Activated T-helper 17 cell treated with anti-CD3 and anti-CD28 coated beads, Interleukin-2, amount 50 U/mL, for 72 hours (primary cell): Measurements from ENCODE around the gene DHDH. TPM values are rescaled to one million over a fixed set of nuclear protein-coding genes. Genes with fewer than 3 reads are reported as not detected.

Experiments used
- ATAC-seq: fragments of 150-1000 bp; cut with Tn5 transposase; replicated peaks from 2 replicates; pipeline ENCODE4 v1.10.0; 2021; ENCODE audit warnings: mild to moderate bottlenecking, moderate library complexity
- H3K27ac Mint-ChIP-seq: one replicate; pipeline ENCODE4 v1.8.0; 2022; ENCODE audit warnings: mixed read lengths
- H3K27me3 Mint-ChIP-seq: one replicate; pipeline ENCODE4 v1.8.0; 2022; ENCODE audit warnings: mixed read lengths
- H3K36me3 Mint-ChIP-seq: one replicate; pipeline ENCODE4 v1.8.0; 2022; ENCODE audit warnings: low read depth, mild to moderate bottlenecking, mixed read lengths
- H3K4me1 Mint-ChIP-seq: one replicate; pipeline ENCODE4 v1.8.0; 2022; ENCODE audit warnings: mixed read lengths
- H3K4me3 Mint-ChIP-seq: one replicate; pipeline ENCODE4 v1.8.0; 2022; ENCODE audit warnings: mild to moderate bottlenecking, mixed read lengths
- H3K9me3 Mint-ChIP-seq: one replicate; pipeline ENCODE4 v1.8.0; 2022; ENCODE audit warnings: mixed read lengths
- total RNA-seq, 2 donors: library from RNA; stranded (reverse); gene quantifications; one replicate each; pipeline ENCODE4 v1.2.3, GENCODE V29; 2022

DHDH gene
- total RNA-seq, 2 donors from 2014 or later, result 1.2 to 3.8 TPM

GRCh38 chr19:48977061-48977460 lies 43.6 kb downstream of the DHDH start:
- Mint-ChIP-seq H3K9me3 (no peaks in the 10 kb centered on the region), H3K36me3 (peaks cover 81% of the 10 kb centered on the region), H3K27ac (peak overlapping the region; percentile 10), H3K4me1 (peaks cover 9% of the 10 kb centered on the region), H3K27me3 (no peaks in the 10 kb centered on the region), H3K4me3 (no peak overlapping the region)
- no peak for ATAC-seq

GRCh38 chr19:48982280-48982679 lies 48.8 kb downstream of the DHDH start:
- no peak for ATAC-seq
- Mint-ChIP-seq H3K36me3 (peaks cover 90% of the 10 kb centered on the region), H3K27me3 (no peaks in the 10 kb centered on the region), H3K4me1 (peaks cover 10% of the 10 kb centered on the region), H3K9me3 (no peaks in the 10 kb centered on the region), H3K27ac (no peak overlapping the region), H3K4me3 (no peak overlapping the region)

- Mint-ChIP-seq H3K27ac (no peak overlapping the region), H3K4me1 (peaks cover 16% of the 10 kb centered on the region), H3K36me3 (peaks cover 94% of the 10 kb centered on the region), H3K27me3 (no peaks in the 10 kb centered on the region), H3K9me3 (no peaks in the 10 kb centered on the region), H3K4me3 (no peak overlapping the region)
- no peak for ATAC-seq
Observed at GRCh38 chr19:48985711-48986110, 52.2 kb downstream of the DHDH start.

- no peaks in the 10 kb centered on the region for H3K9me3 Mint-ChIP-seq
- H3K27ac Mint-ChIP-seq, result no peak overlapping the region
- ATAC-seq, result no peak
- H3K4me1 Mint-ChIP-seq, result peaks cover 16% of the 10 kb centered on the region
- no peak overlapping the region for H3K4me3 Mint-ChIP-seq
- no peaks in the 10 kb centered on the region for H3K27me3 Mint-ChIP-seq
- peaks cover 95% of the 10 kb centered on the region for H3K36me3 Mint-ChIP-seq
Observed at GRCh38 chr19:48986211-48986610, 52.7 kb downstream of the DHDH start.

- peaks cover 89% of the 10 kb centered on the region for H3K36me3 Mint-ChIP-seq
- peaks cover 19% of the 10 kb centered on the region for H3K4me1 Mint-ChIP-seq
- peak; percentile 19 for ATAC-seq
- no peaks in the 10 kb centered on the region for H3K9me3 Mint-ChIP-seq
- no peaks in the 10 kb centered on the region for H3K27me3 Mint-ChIP-seq
- no peak overlapping the region for H3K27ac Mint-ChIP-seq
- no peak overlapping the region for H3K4me3 Mint-ChIP-seq
Observed at GRCh38 chr19:48987323-48987722, 53.8 kb downstream of the DHDH start.

GRCh38 chr19:48988286-48988685 lies 54.8 kb downstream of the DHDH start:
- H3K9me3 Mint-ChIP-seq, result no peaks in the 10 kb centered on the region
- H3K4me1 Mint-ChIP-seq, result peaks cover 22% of the 10 kb centered on the region
- no peak overlapping the region for H3K4me3 Mint-ChIP-seq
- peak overlapping the region; percentile 21 for H3K27ac Mint-ChIP-seq
- H3K27me3 Mint-ChIP-seq, result no peaks in the 10 kb centered on the region
- H3K36me3 Mint-ChIP-seq, result peaks cover 87% of the 10 kb centered on the region
- no peak for ATAC-seq

- peaks cover 87% of the 10 kb centered on the region for H3K36me3 Mint-ChIP-seq
- no peaks in the 10 kb centered on the region for H3K27me3 Mint-ChIP-seq
- no peak overlapping the region for H3K4me3 Mint-ChIP-seq
- H3K27ac Mint-ChIP-seq, result peak overlapping the region; percentile 21
- ATAC-seq, result no peak
- H3K9me3 Mint-ChIP-seq, result no peaks in the 10 kb centered on the region
- H3K4me1 Mint-ChIP-seq, result peaks cover 26% of the 10 kb centered on the region
Observed at GRCh38 chr19:48988860-48989259, 55.4 kb downstream of the DHDH start.

GRCh38 chr19:48989701-48990291 lies 56.3 kb downstream of the DHDH start:
- H3K27me3 Mint-ChIP-seq, result no peaks in the 10 kb centered on the region

GRCh38 chr19:48990400-48990799 lies 56.9 kb downstream of the DHDH start:
- no peak for ATAC-seq
- Mint-ChIP-seq H3K36me3 (peaks cover 86% of the 10 kb centered on the region), H3K27me3 (no peaks in the 10 kb centered on the region), H3K4me1 (peaks cover 38% of the 10 kb centered on the region), H3K9me3 (no peaks in the 10 kb centered on the region), H3K4me3 (peak overlapping the region; percentile 8), H3K27ac (peak overlapping the region; percentile 25)

More at GRCh38 chr19:48989701-48990291, 56.3 kb downstream of the DHDH start:
- Mint-ChIP-seq H3K4me1 (peaks cover 32% of the 10 kb centered on the region), H3K27ac (peak overlapping the region; percentile 25), H3K4me3 (peak overlapping the region; percentile 8), H3K36me3 (peaks cover 86% of the 10 kb centered on the region), H3K9me3 (no peaks in the 10 kb centered on the region)
- ATAC-seq, result no peak

- no peak for ATAC-seq
- H3K4me1 Mint-ChIP-seq, result peaks cover 38% of the 10 kb centered on the region
- H3K27me3 Mint-ChIP-seq, result no peaks in the 10 kb centered on the region
- no peak overlapping the region for H3K27ac Mint-ChIP-seq
- no peaks in the 10 kb centered on the region for H3K9me3 Mint-ChIP-seq
- H3K4me3 Mint-ChIP-seq, result peak overlapping the region; percentile 8
- H3K36me3 Mint-ChIP-seq, result peaks cover 80% of the 10 kb centered on the region
Observed at GRCh38 chr19:48991011-48991609, 57.6 kb downstream of the DHDH start.

GRCh38 chr19:48991873-48992580 lies 58.5 kb downstream of the DHDH start:
- Mint-ChIP-seq H3K27me3 (no peaks in the 10 kb centered on the region), H3K9me3 (no peaks in the 10 kb centered on the region), H3K27ac (peak overlapping the region; percentile 92), H3K36me3 (peaks cover 72% of the 10 kb centered on the region), H3K4me1 (peaks cover 38% of the 10 kb centered on the region), H3K4me3 (peak overlapping the region; percentile 86)
- no peak for ATAC-seq

GRCh38 chr19:48992581-48993174 lies 59.2 kb downstream of the DHDH start:
- Mint-ChIP-seq H3K36me3 (peaks cover 66% of the 10 kb centered on the region), H3K27me3 (no peaks in the 10 kb centered on the region), H3K4me1 (peaks cover 35% of the 10 kb centered on the region), H3K27ac (peak overlapping the region; percentile 92), H3K9me3 (no peaks in the 10 kb centered on the region), H3K4me3 (peak overlapping the region; percentile 86)
- ATAC-seq, result no peak

- Mint-ChIP-seq H3K36me3 (peaks cover 58% of the 10 kb centered on the region), H3K4me1 (peaks cover 34% of the 10 kb centered on the region), H3K27ac (peak within 1 kb of the TSS; percentile 92), H3K4me3 (peak within 1 kb of the TSS; percentile 86), H3K9me3 (no peaks in the 10 kb centered on the region), H3K27me3 (no peaks in the 10 kb centered on the region)
- peak; percentile 95 for ATAC-seq
Observed at GRCh38 chr19:48993175-48994034, 59.9 kb downstream of the DHDH start, which contains the start of the genes GYS1 and RUVBL2. Gene GYS1, minus strand, starts transcription at chr19:48993309. Its CDS starts 197 bp downstream, at chr19:48993112. Gene RUVBL2, plus strand, starts transcription at chr19:48993887. Its CDS starts 25 bp downstream, at chr19:48993912.

- ATAC-seq, result no peak
- Mint-ChIP-seq H3K27me3 (no peaks in the 10 kb centered on the region), H3K27ac (peak overlapping the region; percentile 92), H3K4me3 (peak overlapping the region; percentile 86), H3K9me3 (no peaks in the 10 kb centered on the region), H3K4me1 (peaks cover 34% of the 10 kb centered on the region), H3K36me3 (peaks cover 54% of the 10 kb centered on the region)
Observed at GRCh38 chr19:48994035-48994386, 60.5 kb downstream of the DHDH start.
